ENCODE data around the gene KIT.

DNA sequence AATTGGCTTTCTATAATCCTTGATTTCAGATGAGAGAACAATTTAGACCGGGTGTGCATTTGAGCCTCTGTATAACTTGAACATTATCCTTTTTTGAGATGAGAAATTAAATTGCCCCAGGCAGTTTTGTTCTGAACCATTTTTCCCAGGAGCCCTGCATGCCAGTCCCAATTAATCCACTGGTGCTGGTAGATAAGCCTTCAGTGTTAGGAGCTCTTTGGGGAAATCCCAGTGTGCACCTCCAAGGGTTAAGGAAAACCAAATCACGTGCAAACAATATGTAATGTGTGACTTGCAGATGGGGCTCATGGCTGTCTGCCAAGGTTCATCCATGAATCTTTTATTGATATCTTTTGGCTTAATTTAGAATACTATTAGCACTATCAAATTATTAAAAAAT, 43.2 kb downstream of the KIT start:
- TF ChIP-seq EZH2 (IDR thresholded peaks at IDR 0.05; ENCODE audit: borderline replicate concordance, low read depth, low read length, severe bottlenecking) (no peak), CTCF (IDR thresholded peaks at IDR 0.05; ENCODE audit: extremely low read depth in 1 of 2, insufficient read depth in 1 of 2, low read depth in 1 of 2, low read length in 2 of 2) (no peak), POLR2A (IDR thresholded peaks at IDR 0.05; ENCODE audit: low read depth, low read length) (no peak), FOS (IDR thresholded peaks at IDR 0.05; ENCODE audit: borderline replicate concordance, insufficient read depth, low read length) (no peak), JUN (IDR thresholded peaks at IDR 0.05; ENCODE audit: borderline replicate concordance, insufficient read depth, insufficient read length, low read depth) (no peak), MAX (IDR thresholded peaks at IDR 0.05; ENCODE audit: insufficient read depth, insufficient read length) (no peak)
